ENCODE data around the gene RPL38. TPM values are rescaled to one million over a fixed set of nuclear protein-coding genes. Genes with fewer than 3 reads are reported as not detected.

The RPL38 gene
- total RNA-seq, 4 donors from 2014 or later: 565 to 1,273 (median 679) TPM

GRCh38 chr17:74190807-74191406 is 12.6 kb upstream of the RPL38 start:
- no peak for TF ChIP-seq POLR2A (IDR thresholded peaks at IDR 0.05)
- no peak for TF ChIP-seq POLR2AphosphoS5 (IDR thresholded peaks at IDR 0.05)
- TF ChIP-seq EP300 (IDR thresholded peaks at IDR 0.05): no peak
- TF ChIP-seq, protein P1, sequence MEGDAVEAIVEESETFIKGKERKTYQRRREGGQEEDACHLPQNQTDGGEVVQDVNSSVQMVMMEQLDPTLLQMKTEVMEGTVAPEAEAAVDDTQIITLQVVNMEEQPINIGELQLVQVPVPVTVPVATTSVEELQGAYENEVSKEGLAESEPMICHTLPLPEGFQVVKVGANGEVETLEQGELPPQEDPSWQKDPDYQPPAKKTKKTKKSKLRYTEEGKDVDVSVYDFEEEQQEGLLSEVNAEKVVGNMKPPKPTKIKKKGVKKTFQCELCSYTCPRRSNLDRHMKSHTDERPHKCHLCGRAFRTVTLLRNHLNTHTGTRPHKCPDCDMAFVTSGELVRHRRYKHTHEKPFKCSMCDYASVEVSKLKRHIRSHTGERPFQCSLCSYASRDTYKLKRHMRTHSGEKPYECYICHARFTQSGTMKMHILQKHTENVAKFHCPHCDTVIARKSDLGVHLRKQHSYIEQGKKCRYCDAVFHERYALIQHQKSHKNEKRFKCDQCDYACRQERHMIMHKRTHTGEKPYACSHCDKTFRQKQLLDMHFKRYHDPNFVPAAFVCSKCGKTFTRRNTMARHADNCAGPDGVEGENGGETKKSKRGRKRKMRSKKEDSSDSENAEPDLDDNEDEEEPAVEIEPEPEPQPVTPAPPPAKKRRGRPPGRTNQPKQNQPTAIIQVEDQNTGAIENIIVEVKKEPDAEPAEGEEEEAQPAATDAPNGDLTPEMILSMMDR (IDR thresholded peaks at IDR 0.05): no peak
- Histone ChIP-seq H3K27me3 (peaks cover 17% of the 10 kb centered on the region), H3K4me3 (no peak overlapping the region), H3K9me3 (no peaks in the 10 kb centered on the region), H3K27ac (no peak overlapping the region), H3K4me1 (peaks cover 20% of the 10 kb centered on the region), H3K36me3 (no peaks in the 10 kb centered on the region)
- peak in 1 of 2 donors; percentile 59 for DNase-seq (ENCODE audit: low spot score in 2 of 2)
- 78% methylated on average over 5 of the region's 6 CpGs for WGBS

GRCh38 chr17:74192950-74193781 is 10.3 kb upstream of the RPL38 start:
- DNase-seq (ENCODE audit: low spot score in 2 of 2): no peak
- no peak overlapping the region for H3K4me3 ChIP-seq
- WGBS: 37% methylated on average over 11 of the region's 12 CpGs
- H3K27me3 ChIP-seq: peaks cover 22% of the 10 kb centered on the region
- TF ChIP-seq POLR2A (IDR thresholded peaks at IDR 0.05) (no peak), EP300 (IDR thresholded peaks at IDR 0.05) (no peak), POLR2AphosphoS5 (IDR thresholded peaks at IDR 0.05) (no peak)
- TF ChIP-seq, protein P1 (IDR thresholded peaks at IDR 0.05): no peak
- peak overlapping the region; percentile 78 for H3K27ac ChIP-seq
- H3K9me3 ChIP-seq: no peaks in the 10 kb centered on the region
- peaks cover 20% of the 10 kb centered on the region for H3K4me1 ChIP-seq
- no peaks in the 10 kb centered on the region for H3K36me3 ChIP-seq

DNA sequence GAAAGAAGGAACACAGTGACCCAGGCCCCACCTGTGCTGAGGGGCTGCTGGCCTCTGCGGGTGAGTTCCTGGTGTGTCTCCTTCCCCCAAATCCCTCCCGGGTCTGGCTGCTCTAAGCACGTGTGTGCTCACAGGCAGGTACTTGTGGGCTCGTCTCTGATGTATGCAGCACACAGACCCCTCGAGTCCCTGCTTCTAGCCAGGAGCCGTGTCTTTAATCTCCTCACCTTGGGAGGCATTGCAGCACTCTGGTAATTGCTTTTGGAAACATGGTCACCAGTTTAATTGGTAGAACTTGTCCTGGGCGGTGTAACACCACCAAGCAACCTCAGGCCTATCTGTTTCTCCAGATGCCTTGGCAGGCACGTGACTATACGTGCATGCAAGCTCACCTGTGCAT is 8.8 kb upstream of the RPL38 start:
- H3K9me3 ChIP-seq: no peaks in the 10 kb centered on the region
- H3K36me3 ChIP-seq: no peaks in the 10 kb centered on the region
- peaks cover 25% of the 10 kb centered on the region for H3K4me1 ChIP-seq
- peaks cover 22% of the 10 kb centered on the region for H3K27me3 ChIP-seq
- TF ChIP-seq POLR2AphosphoS5 (IDR thresholded peaks at IDR 0.05) (no peak), EP300 (IDR thresholded peaks at IDR 0.05) (no peak), POLR2A (IDR thresholded peaks at IDR 0.05) (no peak)
- whole genome bisulfite sequencing: 53% methylated on average over 6 of the region's 9 CpGs
- H3K4me3 ChIP-seq: no peak overlapping the region
- H3K27ac ChIP-seq: peak overlapping the region; percentile 47
- no peak for DNase-seq (ENCODE audit: low spot score in 2 of 2)

- Histone ChIP-seq H3K4me1 (peaks cover 28% of the 10 kb centered on the region), H3K27me3 (peaks cover 39% of the 10 kb centered on the region), H3K36me3 (no peaks in the 10 kb centered on the region), H3K4me3 (no peak overlapping the region), H3K27ac (no peak overlapping the region), H3K9me3 (no peaks in the 10 kb centered on the region)
- no peak for DNase-seq (ENCODE audit: low spot score in 2 of 2)
- TF ChIP-seq POLR2A (IDR thresholded peaks at IDR 0.05): no peak
- TF ChIP-seq, protein P1 (IDR thresholded peaks at IDR 0.05): no peak
- no peak for TF ChIP-seq EP300 (IDR thresholded peaks at IDR 0.05)
- no peak for TF ChIP-seq POLR2AphosphoS5 (IDR thresholded peaks at IDR 0.05)
- 47% methylated on average over 26 of the region's 30 CpGs for WGBS
Observed at GRCh38 chr17:74196541-74197317, 6.7 kb upstream of the RPL38 start.

- 97% methylated on average over 2 of the region's 2 CpGs for WGBS
- Histone ChIP-seq H3K9me3 (no peaks in the 10 kb centered on the region), H3K36me3 (no peaks in the 10 kb centered on the region), H3K27ac (no peak overlapping the region), H3K4me3 (no peak overlapping the region), H3K27me3 (peaks cover 41% of the 10 kb centered on the region), H3K4me1 (peaks cover 24% of the 10 kb centered on the region)
- no peak for DNase-seq (ENCODE audit: low spot score in 2 of 2)
- TF ChIP-seq POLR2AphosphoS5 (IDR thresholded peaks at IDR 0.05) (no peak), EP300 (IDR thresholded peaks at IDR 0.05) (no peak), POLR2A (IDR thresholded peaks at IDR 0.05) (no peak)
- TF ChIP-seq, protein P1 (IDR thresholded peaks at IDR 0.05): no peak
Observed at GRCh38 chr17:74197801-74198200, 5.7 kb upstream of the RPL38 start.

Data from suprapubic skin (tissue), 4 donors.